Pulmonary artery endothelial cell (primary cell): ENCODE results near the gene GFRA1. TPM values are rescaled to one million over a fixed set of nuclear protein-coding genes. Genes with fewer than 3 reads are reported as not detected.

Experiments used
- DNase-seq: peaks from one replicate; pipeline ENCODE4 v3.0.0-alpha.2; 2011; ENCODE audit warnings: low read depth, low spot score
- total RNA-seq: library from RNA; depleted of rRNA; stranded (reverse); fragments of >200 nt; gene quantifications from 2 replicates; pipeline ENCODE4 v1.2.3, GENCODE V29; 2014

Gene GFRA1
- total RNA-seq, 1 donor from 2014 or later: 0.07 TPM

DNA sequence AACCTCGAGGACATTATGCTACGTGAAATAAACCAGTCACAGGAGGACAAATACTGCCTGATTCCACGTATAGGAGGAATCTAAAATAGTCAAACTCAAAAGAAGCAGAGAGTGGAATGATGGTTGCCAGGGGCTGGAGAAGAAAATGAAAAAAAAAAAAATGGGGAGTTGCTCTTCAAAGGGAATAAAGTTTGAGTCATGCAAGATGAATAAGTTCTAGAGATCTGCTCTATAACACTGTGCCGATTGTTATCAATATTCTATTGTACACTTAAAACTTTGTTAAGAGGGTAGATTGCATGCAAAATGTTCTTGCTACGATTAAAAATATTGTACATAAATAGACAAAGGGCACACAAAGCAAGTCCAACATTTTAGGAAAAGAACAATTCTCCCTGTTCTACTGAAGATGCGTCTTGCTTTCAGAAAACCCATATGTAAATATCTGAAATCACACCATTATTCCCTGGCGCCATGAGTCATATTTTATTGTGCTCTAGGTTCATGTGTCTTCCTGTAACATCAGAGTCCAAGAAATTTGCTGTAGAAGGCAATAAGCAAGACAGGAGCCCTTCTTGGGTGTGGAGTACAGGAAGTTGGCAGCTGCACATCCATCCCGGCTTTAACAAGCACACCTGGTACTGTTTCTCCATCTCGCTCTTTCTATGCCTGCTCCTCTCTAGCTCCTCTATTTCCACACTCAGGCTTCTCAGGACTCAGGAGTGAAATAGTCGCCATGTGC, 145.9 kb downstream of the GFRA1 start:
- DNase-seq: no peak

DNA sequence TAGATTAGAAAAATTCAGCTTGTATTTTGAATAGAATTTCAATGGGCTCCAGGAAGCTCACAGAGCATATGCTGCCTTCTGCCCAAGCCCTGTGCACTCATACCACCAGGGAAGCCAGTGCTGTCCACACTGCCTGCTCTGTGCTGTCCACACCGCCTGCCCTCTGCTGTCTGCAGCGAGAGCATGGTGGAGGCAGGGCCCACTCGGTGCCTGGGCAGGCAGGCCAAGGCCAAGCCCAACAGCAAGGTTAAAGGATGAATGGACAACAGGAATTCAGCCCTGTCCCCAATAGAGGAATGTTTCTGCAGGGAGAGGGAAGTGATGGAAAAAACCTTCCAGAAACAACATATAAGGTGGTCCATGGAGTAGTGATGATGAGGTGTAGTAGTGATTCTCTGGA, 146.8 kb downstream of the GFRA1 start:
- no peak for DNase-seq

DNA sequence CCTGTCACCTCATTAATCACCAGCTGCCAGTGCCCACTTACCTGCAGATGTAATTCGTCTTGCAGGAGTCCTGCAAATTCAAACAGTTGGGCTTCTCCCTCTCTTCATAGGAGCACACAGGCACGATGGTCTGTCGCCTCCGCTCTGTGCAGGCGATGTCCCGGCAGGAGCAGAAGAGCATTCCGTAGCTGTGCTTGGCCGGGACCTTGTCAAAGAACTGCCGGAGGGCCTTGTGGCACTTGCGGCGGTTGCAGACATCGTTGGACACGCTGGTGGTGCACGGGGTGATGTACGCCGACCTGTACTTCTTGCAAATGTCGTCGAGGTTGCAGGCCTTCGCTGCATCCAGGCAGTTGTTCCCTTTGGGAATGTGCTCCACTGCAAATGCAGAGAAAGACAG, 147.8 kb downstream of the GFRA1 start:
- DNase-seq: no peak

DNA sequence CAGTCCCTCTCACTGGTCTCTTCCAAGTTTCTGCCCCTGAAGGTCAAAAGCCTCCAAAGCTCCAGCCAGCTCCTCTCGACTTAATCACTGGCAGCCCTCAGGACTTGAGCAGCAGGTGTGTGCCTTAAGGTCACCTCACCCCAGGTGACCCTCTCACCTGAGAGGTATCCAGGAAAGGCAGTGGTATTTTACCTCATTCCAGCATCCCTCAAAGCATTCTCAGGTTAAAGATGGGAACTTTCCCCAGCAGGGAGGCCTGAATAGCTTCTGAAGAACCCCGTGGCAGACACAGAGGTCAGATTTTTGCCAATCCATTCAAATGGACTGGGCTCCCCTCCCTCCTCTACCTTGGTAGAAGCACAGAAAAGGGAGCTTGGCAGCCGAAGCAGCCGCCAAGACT, 148.2 kb downstream of the GFRA1 start:
- no peak for DNase-seq

DNA sequence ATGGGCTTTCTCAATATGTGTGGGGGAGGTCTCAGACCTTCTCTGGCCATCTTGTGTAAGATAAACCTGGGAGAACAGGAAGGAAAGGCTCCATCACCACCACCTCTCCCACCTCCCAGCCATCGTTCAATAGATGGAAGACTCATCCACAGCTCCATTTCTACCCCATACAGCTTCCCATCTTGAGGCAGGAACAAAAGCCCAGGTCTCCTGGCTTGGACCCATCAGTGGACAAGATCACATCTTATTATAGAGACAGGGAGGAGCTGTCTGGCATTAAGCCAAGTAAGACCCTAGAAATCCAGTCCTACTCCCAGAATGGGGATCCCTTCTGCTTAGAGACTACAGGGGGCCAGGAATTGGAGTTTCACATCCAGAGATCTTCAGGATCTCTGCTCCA, 150.3 kb downstream of the GFRA1 start:
- DNase-seq: no peak

DNA sequence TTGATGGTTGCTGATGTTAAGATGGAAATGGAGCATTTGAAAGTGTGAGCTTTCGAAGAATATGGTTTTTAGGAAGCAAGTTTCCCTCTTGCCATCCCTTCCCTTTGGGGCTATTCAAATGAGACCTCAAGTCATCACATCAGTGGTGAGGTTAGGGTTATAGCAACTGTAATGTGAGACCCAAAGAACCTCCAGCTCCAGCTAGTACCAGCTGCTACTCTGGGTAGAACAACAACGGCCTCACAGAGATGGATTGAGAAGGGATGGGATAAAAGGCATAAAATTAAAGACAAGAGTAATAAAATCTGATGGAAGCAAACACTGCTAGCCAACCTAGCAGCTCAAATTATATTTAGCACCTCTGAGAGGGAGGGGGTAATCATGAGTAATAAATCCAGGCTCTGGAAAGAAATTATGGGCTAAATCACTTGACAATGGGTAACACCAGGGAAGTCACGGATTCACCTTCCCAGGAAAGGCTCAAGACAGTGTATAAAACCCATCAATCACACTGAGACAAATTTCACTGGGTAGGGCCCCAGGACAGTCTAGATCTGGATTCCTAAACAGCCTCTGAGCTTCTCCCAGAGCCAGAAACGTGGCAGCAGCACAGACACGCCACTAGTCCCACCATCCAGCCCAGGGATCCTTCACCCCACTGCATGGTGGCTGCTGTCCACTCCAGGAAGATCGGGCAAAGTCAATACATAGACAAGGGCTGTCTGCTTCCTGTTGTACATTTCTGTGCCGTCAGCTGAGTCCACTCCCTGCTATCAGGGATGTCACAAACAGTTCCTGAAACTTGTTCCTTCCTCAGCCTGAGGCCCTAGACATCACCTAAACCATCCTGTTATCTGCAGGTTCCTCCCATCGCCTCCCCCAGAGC, 151.1 kb downstream of the GFRA1 start:
- DNase-seq: no peak

DNA sequence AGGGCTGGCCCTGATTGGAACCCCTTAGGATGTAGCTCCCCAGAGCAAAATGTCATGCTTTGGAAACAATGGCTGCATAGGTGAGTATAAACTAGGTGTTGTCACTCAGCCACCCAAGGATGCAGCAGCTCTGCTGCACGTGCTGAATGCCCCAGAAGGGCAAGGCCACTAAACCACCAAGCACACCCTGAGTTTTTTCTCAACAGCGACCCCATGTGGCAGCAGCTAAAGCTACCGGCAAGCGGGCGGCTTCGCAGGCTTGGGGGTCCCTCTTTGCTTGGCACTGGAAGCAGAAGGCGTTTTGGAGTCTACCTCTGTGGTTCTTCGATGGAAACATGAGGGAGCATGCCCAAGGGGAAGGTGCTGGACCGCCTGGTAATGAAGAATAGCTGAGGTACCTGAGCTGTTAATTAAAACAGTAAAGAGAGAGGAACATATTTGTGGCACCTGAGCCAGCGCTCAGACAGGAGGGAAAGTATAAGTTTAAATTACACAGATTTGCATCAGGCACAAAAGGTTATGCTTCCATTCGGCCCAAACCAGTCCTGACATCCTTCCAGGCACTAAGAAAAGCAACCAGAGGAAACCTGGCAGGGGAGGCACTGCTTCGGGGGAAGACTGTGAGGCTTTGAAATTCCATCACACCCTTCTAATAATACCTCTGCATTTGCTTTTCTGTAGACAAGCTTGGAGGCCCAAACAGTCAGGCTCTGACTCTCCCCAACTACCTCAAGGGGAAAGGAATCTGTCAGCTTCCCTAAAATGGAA, 152.1 kb downstream of the GFRA1 start:
- no peak for DNase-seq

DNA sequence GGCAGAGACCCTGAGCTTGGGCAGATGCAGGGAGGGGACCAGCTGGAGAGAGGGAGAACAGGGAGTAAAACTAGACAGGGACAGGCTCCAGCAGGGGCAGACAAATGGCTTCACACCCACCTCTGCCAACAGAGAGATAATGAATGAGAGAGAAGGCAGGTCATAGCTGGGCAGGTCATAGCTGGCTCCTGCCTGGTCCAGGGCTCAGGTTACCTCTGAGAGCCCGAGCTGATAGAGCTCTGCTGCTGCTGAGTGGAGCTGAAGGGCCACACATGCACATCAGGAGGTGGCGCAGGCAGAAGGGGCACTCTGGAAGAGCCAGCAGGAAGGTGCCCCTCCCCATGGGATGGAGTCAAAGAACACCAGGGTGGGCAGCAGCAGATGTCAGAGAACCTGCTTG, 154.2 kb downstream of the GFRA1 start:
- no peak for DNase-seq

DNA sequence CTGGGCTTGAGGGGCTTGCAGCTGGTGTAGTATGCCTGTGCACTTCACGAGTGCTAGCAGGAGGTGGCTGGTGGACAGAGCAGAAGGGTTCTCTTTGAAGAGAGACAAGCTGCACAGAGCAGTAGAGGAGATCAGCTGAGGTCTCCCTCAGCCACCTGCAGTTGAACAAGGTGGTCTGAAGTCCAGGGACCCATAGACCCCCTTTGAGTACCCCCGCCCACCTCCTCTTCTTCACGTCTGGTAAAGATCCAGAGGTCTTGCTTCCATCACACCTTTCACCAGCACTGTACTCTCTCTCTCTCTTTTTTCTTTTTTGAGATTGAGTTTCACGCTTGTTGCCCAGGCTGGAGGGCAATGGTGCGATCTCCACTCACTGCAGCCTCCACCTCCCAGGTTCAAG, 157.2 kb downstream of the GFRA1 start:
- no peak for DNase-seq

DNA sequence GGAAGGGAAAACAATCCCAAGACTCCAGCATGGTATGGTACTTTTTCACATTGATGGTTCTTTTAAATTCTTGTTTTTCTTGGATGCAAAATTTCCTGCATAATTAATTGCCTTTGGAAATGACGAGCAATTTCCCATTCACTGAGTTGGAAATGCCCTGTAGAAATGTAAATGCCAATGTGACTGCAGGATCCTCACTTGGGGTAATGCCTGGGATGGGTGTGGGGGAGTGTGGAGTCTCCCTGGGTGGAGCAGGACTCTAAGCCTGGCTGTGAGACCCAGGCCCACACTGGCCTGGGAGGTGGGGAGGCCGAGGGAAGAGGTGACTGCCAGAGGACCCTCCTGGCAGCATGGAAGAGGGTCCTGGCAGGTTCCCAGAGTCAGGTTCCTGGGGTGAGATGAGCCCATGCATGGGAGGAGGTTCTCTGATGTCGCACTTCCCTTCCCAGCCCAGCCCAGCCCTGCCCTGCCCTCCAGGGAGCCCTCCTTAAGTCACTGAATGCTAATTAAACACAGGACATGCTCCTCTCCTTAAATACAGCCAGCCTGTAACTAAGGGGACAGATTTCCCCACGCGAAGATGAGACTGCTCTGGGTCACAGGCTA, 157.9 kb downstream of the GFRA1 start:
- DNase-seq: no peak

DNA sequence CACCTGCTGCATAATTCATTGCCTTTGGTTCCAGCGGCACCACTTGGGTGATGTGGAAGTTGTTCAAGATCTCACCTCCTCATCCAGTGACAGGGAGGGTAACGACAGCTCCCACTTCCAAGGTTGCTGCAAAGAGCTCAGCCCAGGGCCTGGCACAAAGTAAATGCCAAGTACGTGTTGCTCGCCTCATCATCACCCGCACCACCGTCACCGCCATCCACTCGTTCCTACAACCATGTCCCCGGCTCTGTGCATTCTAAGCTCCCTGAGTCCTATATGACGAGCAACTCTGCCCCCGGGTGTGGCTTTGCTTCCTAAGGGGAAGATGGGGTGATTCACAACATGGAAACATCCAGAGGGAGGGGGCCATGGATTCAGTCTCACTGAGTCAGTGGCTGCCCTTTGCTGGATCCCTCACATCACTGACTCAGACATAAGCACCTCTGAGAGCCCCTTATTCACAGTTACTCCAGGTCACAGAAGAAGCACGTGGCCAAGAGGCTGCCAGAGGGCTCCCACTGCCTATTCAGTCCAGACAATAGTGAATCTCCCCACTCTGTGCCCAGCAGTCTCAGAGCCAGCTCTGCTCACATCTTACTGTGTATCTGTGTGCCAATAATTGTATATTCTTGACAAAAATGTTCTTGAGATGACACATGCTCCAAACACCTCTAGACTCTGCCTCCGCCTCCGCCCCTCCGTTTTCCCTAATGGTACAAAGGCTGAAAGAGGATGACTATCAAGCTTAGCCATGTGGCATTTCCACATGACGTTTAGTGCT, 159.1 kb downstream of the GFRA1 start:
- DNase-seq: no peak

DNA sequence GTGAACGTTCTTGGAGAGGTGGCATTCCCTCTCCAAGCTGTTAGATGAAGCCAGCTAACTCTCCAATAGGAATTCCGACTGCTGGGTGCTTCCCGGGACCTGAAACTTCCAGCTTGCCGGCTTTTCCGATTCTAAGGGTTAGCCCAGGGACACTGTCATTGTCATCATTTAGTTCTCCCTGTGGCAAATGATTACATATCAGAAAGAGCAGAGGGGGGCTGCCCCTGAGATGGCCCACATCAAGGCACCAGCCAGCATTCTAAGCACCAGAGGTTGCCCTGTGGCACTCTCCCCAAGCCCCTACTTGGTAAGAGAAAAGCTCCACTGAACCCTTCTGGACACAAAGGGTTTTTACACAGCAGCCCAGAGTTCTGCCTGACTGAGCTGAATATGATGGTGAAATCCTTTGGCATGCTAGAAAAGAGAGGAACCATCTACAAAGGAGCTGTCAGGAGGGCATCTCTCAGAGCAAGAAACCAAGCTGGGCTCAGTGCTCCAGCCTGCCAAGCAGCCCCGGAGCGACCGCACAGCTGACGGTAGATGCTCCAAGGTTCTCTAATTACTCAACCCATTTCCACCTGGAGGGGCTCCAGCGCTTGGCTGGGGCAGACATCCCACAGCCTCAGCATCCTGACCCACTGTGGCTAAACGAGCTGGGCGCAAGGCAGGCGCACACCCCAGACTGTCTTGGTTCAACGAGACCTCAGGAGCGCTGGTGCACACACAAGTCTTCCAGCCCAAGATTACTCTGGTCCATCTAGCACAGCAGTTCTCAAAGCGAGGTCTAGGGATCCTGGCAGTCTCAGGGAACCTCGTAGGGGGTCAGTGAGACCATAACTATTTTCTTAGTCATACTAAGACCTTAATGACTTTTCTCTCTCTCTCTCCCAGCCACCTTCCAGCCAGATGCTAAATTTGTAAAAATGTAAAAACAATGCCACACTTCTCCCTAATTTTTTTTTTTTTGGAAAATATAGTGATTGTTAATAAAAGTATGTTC, 160.5 kb downstream of the GFRA1 start:
- DNase-seq: no peak

DNA sequence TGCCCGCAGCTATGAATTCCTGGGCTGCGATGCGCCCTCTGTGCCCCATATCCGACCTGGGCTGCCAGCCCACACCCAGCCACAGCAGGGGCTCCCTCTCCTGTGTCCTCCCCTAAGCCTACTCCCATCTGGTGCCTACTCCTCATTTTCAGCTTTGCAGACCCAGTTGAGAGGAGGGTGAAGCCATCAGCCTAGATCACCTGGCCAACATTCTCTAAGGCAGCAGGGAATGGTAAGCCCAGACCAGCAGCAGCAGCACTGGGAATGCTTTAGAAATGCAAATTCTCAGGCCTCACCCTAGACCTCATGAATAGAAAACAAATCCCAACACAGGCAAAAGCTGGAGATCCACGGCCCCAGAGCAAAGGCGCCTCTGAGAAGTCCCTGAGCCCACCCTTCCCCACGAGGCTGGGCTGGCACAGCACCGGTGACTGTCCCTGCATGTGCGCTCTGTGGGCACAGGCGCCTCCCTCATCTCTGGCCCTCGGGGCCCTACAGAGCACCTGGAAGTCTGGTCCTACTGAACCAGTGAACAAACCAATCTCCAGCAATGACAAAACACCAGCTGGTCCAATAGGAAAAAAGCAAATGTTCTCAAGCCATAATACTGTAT, 161.4 kb downstream of the GFRA1 start:
- DNase-seq: no peak

DNA sequence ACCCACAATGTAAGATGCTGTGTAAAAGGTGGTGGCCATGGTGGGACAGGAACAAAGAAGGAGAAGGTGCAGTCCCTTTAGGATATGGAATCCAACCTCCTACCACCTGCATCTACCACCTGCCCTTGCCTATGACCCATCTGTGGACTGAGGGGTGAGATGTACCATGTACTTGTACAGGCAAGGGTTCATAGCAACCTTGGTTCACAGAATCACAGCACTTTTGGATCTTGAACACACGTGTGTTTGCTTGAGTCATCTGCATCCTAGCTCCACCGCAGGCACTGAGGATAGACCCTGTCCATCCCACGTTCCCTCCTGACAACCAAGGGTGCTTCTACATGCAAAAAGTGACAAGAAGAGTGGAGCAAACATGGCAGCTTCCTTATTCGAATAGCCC, 162.3 kb downstream of the GFRA1 start:
- no peak for DNase-seq

DNA sequence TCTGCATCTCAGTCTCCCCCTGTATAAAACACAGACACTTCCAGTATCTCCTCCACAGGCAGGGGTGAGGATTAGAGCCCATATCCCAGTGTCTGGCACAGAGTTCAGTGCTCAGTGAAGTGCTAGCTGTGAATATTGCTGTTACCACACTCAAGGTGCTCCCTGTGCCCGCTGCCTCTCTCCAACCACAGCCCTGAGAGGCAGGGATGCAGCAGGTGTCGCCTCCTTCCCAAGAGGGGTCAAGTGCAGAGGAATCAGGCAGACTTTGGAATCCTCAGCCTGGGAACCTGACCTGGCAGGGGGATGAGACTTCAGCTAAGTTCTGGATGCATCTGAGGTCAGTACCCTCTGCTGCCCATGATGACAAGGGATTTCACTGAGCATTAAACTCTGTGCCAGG, 163.1 kb downstream of the GFRA1 start:
- no peak for DNase-seq

DNA sequence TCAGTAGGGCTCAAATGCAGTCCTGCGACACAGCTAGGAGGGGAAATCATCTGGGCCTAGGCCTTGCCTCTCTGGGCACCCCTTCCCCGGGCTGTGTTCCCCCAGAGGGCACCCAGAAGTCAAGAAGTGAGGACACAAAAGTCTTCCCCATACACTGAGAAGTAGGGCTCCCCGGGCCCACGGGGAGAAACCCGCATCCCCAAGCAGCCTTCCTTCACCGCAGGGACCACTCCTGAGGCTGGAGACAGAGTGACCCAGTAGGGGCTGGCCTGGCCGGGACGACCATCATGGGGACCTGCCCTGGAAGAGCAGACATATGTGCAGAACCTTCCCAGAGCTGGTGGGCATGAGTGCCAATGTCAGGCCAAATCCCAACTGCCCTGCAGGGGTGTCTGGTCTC, 163.5 kb downstream of the GFRA1 start:
- no peak for DNase-seq

DNA sequence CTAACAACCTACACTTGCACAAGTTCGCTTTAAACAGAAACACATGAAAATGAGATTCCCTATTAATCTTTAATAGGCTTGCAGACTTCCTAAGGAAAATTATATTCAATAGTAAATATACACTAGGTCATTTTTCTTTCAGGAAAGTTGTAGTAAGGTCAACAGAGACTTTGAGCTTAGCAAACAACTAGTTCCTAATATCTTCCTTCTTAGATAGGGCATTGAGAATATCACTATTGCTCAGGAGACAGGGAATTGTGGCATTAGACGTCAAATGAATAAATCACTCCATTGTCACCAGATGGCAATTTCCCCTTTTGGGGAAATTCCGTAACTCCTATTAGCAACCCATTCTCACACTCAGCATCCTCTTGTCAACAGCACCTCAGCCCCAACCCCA, 164.9 kb downstream of the GFRA1 start:
- DNase-seq: no peak

DNA sequence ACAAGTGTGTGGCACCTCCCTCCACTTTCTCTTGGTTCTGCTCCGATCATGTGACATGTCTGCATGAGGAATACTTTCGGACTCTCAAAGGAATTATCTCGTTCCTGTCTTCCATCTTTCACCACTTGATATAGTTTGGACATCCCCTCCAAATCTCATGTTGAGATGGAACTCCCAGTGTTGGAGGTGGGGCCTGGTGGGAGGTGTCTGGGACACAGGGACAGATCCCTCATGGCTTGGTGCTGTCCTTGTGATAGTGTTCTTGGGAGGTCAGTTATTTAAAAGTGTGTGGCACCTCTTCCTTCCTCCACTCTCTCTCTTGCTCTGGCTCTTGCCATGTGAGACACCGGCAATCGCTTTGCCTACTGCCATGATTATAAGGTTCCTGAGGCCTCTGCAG, 166.4 kb downstream of the GFRA1 start:
- DNase-seq: no peak

DNA sequence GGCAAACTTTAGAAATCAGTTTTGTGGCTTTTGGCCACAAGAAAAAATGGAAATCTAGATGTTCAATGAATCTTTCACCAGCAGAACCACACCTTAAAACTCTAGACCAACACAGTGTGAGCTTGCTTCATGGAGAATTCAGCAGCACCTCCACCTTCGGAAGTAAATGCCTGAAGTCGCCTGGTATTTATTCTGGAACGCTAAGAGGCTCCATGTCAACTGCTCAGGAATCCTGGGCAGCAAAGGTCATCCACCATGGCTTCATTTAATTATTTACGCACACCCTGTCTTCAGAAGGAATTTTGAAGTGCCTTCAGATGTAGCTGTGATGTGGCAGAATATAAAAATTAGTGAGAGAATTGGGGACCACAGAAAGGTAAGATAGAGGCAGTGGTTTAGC, 167.7 kb downstream of the GFRA1 start:
- DNase-seq: no peak
